HAP-1 (cell line): ENCODE results near the gene PI16.

ENCODE experiments used
- DNase-seq, 2 experiments: peaks; one replicate each; pipeline ENCODE4 v3.0.0-alpha.2; 2016 to 2020; ENCODE audit warnings: low spot score in 2 of 2
- H3K27me3 ChIP-seq: fragments of 250-450 bp; sonication (Bioruptor Pico); 2 replicates; pipeline ENCODE4 v1.5.1; 2020; ENCODE audit warnings: low read depth, mild to moderate bottlenecking, moderate library complexity
- H3K36me3 ChIP-seq: fragments of 250-450 bp; sonication (Bioruptor Pico); replicated peaks from 2 replicates; pipeline ENCODE4 v1.5.1; 2020; ENCODE audit warnings: mild to moderate bottlenecking
- H3K4me1 ChIP-seq: fragments of 250-450 bp; sonication (Bioruptor Pico); 2 replicates; pipeline ENCODE4 v1.5.1; 2020; ENCODE audit warnings: mild to moderate bottlenecking
- H3K4me3 ChIP-seq: fragments of 250-450 bp; sonication (Bioruptor Pico); 2 replicates; pipeline ENCODE4 v1.5.1; 2020; ENCODE audit warnings: mild to moderate bottlenecking, moderate library complexity
- H3K9me3 ChIP-seq: fragments of 250-450 bp; sonication (Bioruptor Pico); 2 replicates; pipeline ENCODE4 v1.5.1; 2020; ENCODE audit warnings: mild to moderate bottlenecking, moderate library complexity
- in situ Hi-C: fragments of 300-500 bp; cut with MboI; formaldehyde crosslinking; loops from 3 replicates; pipeline ENCODE4 v1.14.3; 2020; ENCODE audit warnings: low sequenced_read_pairs, inconsistent platforms, mixed read lengths

PI16 gene

DNA sequence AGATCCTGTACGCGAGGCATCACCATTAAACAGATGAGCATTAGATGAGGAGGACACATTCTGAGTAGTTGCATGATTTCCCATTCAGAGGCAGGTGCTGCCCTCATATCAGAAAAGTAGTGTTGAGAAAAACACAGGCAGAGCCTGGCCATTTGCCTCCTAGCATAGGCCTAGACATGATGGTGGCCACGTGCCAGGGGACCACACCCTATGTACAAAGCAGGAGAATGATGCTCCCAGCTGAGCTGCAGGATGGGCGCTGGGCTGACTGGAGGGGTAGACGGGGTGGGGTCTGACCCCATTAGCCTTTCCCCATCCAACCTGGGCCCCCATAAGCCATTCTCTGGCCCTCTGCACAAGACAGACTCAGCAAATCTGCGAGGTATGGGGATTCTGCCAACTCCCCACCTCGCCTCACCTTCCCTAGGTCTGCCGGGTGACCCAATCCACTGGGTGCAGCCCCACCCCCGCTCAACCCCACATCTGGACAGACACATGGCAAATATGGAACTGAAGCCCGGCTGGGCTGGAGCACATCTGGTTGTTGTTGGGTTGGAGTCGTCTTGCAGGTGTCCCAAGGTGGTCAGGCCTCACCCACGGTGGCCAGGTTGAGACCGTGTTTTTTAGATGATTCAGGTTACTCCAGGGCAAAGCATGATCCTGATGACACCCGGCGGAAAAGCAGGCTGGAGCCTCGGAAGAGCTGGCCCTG, 13.9 kb downstream of the PI16 start:
- H3K9me3 ChIP-seq, result no peaks in the 10 kb centered on the region
- no peaks in the 10 kb centered on the region for H3K27me3 ChIP-seq
- no peak overlapping the region for H3K4me3 ChIP-seq
- DNase-seq, result no peak
- in situ Hi-C loops, result no loop called here
- no peaks in the 10 kb centered on the region for H3K4me1 ChIP-seq
- peaks cover 65% of the 10 kb centered on the region for H3K36me3 ChIP-seq

DNA sequence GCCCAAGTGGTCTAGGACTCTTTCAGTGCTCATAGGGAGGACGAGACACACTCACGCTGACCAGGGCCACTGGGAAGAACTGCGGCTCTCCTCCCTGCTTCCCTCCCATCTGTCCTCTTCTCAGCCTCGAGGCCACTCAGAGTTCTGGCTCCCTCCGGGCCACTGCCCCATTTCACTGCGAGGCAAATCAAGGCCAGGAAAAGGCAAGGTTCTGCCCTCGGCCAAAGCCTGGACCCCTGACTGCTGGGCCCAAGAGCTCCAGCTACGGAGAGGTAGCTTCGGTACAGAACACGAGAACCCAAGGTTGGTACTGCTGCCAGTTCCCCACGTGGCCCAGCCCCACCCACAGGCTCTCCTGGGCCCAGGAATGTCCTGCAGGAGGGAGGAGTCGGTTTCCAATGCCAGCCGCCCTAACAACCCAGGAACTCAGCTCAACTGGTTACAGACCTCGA, 14.7 kb downstream of the PI16 start:
- in situ Hi-C loops, result no loop called here

DNA sequence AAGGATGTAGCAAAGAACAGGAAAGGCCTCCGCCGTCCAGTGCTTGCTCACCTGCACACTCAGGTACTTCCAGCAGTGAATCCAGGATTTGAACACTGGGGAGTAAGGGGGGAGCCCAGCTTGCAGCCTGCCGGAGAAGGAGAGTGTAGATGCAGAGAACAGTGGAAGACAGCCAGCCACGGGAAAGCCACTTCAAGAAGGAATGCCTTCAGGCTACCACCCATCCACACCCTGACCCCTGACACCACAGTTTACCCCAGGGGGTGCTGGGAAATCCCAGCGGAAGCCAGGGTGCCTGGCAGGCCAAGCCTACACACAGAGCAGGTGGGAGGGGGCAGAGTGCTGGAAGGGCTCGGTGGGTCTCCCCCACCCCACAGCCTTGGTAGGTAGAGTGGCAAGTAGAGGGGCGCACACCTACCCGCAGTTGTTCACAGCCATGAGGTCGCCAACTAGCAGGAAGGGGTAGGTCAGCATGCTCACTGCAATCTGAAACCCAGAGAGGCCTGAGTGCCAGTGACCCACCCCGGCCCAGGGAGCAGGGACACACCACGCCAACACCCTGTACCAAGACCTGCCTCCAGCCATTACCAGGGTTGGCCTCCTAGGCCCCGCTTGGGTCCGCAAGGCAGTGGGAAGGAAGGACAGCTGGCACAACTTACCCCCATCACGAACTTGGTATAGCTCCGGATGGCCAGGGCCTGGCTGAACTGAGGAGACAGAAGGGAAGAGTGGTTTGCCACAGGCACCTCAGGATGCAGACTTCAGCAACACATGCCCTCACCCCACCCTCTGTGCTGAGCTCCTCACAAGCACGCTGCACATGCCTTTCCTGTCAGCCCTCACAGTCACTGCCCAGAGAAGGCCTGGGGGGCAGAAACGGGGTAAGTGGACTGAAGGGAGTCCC, 15.7 kb downstream of the PI16 start:
- no peak for DNase-seq
- Histone ChIP-seq H3K27me3 (no peaks in the 10 kb centered on the region), H3K9me3 (no peaks in the 10 kb centered on the region), H3K4me3 (no peak overlapping the region), H3K36me3 (peaks cover 83% of the 10 kb centered on the region), H3K4me1 (no peaks in the 10 kb centered on the region)
- in situ Hi-C loops, result no loop called here

More for the DNA sequence above, 14.7 kb downstream of the PI16 start:
- Histone ChIP-seq H3K4me3 (no peak overlapping the region), H3K9me3 (no peaks in the 10 kb centered on the region), H3K36me3 (peaks cover 73% of the 10 kb centered on the region), H3K4me1 (no peaks in the 10 kb centered on the region), H3K27me3 (no peaks in the 10 kb centered on the region)
- no peak for DNase-seq

DNA sequence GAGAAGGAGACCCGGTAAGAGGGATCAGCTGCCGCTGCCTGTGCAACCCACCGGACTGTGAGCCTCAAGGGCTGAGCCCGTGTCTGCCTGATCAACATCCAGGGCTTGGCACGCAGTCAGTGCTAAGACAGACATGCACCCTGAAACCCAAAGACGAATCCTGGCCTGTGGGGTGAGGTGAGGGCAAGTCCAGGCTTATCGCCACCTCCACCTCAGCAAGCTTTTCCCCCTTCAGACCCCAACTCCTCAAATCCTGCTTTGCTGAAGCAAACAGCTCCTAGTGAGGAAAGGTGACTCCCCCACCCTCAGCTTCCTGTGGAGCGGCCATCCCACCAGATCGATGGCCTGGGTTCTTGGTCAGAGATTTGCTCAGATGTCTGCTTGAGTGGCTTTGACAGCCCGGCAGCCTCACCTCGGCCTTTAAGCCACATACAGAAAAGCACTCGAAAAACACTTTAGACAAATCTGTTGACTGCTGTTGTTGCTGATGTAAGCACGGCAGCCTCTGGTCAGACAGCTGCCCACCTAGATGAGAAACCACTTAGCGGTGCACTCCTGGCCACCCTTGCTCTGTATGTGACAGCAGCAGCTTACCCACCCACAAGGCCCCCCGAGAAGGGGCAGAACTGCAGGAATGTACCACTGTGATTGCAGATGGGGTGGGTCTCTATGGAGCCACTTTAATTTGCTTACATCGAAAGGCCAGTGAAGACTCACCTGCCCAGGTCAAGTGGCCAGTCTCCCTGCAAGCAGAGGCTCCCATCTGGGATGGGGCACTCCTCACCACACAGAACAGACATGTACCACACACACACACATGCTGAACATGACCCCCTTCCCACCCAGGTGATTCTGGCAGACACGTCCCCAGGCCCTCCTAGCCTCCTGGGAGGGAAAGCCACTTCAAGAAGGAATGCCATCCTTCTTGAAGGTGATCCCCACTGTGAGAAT, 16.6 kb downstream of the PI16 start:
- no peaks in the 10 kb centered on the region for H3K27me3 ChIP-seq
- H3K9me3 ChIP-seq, result no peaks in the 10 kb centered on the region
- no peaks in the 10 kb centered on the region for H3K4me1 ChIP-seq
- H3K36me3 ChIP-seq, result peaks cover 92% of the 10 kb centered on the region
- in situ Hi-C loops, result no loop called here
- no peak for DNase-seq
- H3K4me3 ChIP-seq, result no peak overlapping the region

DNA sequence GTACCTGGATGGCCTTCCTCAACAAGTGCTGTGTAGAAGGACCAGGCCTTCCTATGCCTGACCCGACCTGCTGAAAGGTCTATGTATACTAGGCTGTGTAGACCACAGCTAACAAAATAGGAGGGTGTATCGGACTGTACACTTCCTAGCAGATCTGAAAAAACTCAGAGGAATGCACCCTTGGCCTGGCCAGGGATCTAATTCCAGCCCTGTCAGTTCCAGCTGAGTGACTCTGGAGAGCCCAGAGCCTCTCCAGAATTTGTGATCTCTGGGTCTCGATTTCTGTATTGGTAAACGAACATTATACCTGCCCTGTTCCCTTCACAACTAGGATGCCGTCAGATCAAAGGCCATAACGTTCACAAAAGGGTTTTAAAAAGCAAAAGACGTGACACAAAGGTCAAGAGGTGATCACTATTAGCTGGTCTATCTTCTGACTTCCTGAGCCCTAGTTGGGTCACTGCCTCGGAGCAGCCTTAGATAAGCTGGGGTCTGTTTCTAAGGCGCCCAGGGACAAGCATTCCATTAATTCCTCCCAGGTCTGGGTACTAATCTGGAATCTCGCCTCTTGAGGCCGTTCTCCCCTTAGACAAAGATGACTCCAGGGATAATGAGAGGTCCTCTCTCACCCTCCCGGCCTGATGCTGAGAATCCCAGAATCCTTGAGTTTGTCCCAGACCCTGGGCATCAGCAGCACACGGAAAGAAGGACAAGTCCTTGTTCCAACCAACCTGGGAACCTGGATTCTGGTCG, 17.6 kb downstream of the PI16 start:
- Histone ChIP-seq H3K4me1 (no peaks in the 10 kb centered on the region), H3K4me3 (no peak overlapping the region), H3K36me3 (peaks cover 98% of the 10 kb centered on the region), H3K9me3 (no peaks in the 10 kb centered on the region), H3K27me3 (no peaks in the 10 kb centered on the region)
- DNase-seq, result no peak
- in situ Hi-C loops, result no loop called here

DNA sequence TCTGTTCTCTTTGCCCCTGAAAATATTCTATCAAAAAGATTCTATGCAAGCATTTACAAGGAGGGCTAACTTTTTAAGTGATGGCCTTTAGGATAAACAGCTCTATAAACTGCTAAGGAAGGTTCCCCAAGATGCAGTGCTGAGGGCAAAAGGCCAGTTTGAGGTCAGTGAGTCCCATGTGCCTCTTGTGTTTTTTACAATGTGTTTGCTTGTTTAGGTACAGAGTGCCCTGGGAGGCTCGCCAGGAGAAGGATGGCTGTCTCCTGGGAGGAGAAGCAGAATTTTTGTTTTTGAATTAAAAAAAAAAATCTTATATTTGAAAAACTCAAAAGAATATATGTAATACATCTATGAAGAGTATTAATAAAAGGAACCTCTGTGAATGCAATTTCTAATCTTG, 18.7 kb downstream of the PI16 start:
- Histone ChIP-seq H3K4me3 (no peak overlapping the region), H3K4me1 (no peaks in the 10 kb centered on the region), H3K27me3 (no peaks in the 10 kb centered on the region), H3K36me3 (peaks cover 98% of the 10 kb centered on the region), H3K9me3 (no peaks in the 10 kb centered on the region)
- no peak for DNase-seq
- in situ Hi-C loops, result no loop called here

DNA sequence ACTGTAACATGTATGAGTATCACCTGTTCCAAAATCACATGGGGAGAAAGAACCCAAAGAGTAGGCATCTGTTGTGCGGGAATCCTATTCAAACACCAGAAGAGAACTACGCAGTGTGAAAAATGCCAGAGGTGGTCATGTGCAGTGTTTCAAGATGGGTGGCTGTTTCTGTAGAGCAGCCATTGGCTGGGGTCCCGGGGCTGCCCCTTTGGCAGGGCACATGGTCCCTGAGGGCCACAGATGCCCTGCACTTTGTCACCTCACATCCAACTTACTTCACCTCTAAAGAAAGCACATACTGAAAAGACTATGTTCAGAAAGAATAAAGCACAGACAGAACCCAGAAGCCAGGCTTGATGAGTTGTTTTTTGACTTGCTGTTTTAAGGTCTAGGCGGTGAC, 19.1 kb downstream of the PI16 start:
- no peaks in the 10 kb centered on the region for H3K27me3 ChIP-seq
- H3K4me3 ChIP-seq, result no peak overlapping the region
- H3K9me3 ChIP-seq, result no peaks in the 10 kb centered on the region
- peaks cover 96% of the 10 kb centered on the region for H3K36me3 ChIP-seq
- DNase-seq, result no peak
- in situ Hi-C loops, result no loop called here
- H3K4me1 ChIP-seq, result no peaks in the 10 kb centered on the region

DNA sequence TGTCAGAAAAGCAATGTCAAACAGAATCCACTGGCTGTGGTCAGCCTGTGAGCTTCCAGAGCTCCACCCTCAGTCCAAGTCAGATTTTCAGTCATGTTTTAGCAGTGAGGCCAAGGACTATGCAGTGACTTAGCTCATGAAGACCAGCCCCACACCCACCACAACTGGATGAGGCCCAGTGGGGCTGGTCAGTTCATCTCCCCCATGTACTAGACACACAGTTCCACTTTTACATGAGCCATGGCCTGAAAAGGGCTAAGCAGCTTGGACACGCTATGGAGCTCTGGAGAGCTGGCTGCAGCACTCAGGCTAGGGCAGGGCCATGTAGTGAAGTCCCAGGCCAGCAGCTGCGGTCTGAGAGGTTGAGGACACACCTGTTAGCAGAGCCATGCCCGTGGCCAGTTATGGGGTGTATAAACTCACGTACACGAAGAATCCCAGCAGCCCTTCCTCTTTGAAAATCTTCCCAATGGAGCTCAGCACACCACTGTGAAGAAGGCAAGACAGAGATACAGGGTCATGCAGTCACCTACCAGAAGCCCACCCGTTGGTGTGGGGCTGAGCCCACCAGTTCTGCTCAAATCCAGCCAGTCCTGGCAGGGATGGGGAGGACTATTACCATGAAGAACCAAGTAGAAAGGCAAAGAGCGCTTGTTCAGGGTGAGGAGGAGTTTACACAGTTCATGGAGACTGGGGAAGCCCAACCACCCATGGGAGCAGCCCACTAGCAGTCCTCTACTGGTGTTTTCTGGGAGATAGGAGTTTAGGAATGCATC, 20.9 kb downstream of the PI16 start:
- H3K4me3 ChIP-seq, result no peak overlapping the region
- no peak for DNase-seq
- no peaks in the 10 kb centered on the region for H3K27me3 ChIP-seq
- in situ Hi-C loops, result no loop called here
- peaks cover 88% of the 10 kb centered on the region for H3K36me3 ChIP-seq
- H3K4me1 ChIP-seq, result no peaks in the 10 kb centered on the region
- no peaks in the 10 kb centered on the region for H3K9me3 ChIP-seq

DNA sequence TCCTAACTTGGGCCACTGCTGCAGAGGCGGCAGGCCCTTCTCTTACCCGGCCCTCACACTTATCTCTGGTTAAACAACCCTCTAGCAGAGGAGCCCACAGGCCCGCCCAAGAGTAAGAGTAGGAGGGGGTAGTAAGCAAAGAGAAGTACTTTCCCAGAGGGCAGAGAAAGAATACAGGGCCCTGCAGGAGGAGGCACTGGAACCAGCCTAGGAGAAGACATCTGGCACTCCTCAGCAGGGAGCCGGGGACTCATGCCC, 21.4 kb downstream of the PI16 start:
- in situ Hi-C loops, result no loop called here
- no peak for DNase-seq
- H3K4me1 ChIP-seq, result no peaks in the 10 kb centered on the region
- H3K27me3 ChIP-seq, result no peaks in the 10 kb centered on the region
- H3K4me3 ChIP-seq, result no peak overlapping the region
- H3K9me3 ChIP-seq, result no peaks in the 10 kb centered on the region
- H3K36me3 ChIP-seq, result peaks cover 86% of the 10 kb centered on the region

DNA sequence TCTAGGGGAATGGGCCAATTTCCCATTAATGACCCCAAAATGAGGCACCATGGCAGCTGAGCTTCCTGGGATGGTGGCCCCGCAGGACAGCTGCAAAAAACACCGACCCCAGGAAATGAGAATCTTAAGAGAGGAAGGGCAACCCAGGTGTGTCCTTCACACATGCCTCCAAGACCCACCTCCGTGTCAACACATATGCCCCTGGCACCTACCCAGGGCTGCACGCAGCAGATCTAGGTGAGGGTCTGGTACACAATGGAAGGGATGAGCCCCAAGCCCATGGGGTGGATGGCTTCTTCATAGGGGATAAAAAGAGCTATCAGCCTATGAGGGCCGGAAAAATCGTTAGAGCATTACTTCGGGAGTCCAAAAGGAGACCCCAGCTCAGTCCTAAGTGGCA, 22.0 kb downstream of the PI16 start:
- no peaks in the 10 kb centered on the region for H3K4me1 ChIP-seq
- no peaks in the 10 kb centered on the region for H3K27me3 ChIP-seq
- in situ Hi-C loops, result no loop called here
- no peak for DNase-seq
- no peaks in the 10 kb centered on the region for H3K9me3 ChIP-seq
- H3K36me3 ChIP-seq, result peaks cover 84% of the 10 kb centered on the region
- no peak overlapping the region for H3K4me3 ChIP-seq

DNA sequence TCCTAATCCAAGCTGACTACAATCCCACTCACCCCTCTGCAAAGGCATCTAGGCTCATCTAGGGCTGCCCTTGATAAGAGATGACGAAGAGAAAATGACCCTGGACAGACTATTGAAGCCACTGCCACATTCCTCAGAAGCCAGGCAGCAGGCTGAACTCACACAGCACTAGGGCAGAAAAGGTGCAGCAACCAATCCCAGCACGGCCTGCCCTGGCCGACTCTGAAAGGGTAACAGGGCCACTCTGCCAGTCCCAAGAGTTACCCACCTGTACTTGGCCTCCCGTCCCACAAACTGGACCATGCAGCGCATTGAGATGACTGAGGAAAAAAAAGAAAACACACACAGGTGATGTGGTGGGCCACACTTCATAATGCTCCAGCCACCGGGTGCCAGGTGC, 22.4 kb downstream of the PI16 start:
- Histone ChIP-seq H3K4me1 (no peaks in the 10 kb centered on the region), H3K36me3 (peaks cover 81% of the 10 kb centered on the region)
- no peak for DNase-seq

DNA sequence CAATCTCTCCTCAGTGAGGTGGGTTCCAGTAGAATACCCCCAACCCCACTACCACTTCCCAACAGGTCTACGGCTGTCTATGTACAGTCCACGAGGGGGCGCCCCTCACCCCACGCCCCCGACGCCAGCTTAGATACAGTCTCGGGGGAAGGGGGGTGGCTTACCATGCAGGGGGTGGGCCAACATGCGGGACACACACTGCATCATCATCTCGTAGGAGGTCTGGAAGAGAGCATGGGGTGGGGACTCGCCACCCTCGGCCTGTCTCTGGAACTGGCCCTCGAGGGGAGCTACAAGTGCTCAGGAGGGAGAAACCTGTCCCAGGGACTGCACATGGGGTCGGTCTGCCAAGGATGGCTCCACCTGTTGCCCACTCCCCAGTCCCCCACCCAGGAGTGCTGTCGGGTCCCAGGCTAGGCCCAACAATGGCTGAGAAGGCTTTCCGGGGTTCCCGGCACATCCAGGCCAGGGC, 23.0 kb downstream of the PI16 start:
- Histone ChIP-seq H3K4me3 (no peak overlapping the region), H3K4me1 (no peaks in the 10 kb centered on the region), H3K36me3 (peaks cover 75% of the 10 kb centered on the region), H3K27me3 (no peaks in the 10 kb centered on the region), H3K9me3 (no peaks in the 10 kb centered on the region)
- peak in 1 of 2 experiments; percentile 48 for DNase-seq
- in situ Hi-C loops, result no loop called here

More for the DNA sequence above, 22.4 kb downstream of the PI16 start:
- Histone ChIP-seq H3K27me3 (no peaks in the 10 kb centered on the region), H3K9me3 (no peaks in the 10 kb centered on the region), H3K4me3 (no peak overlapping the region)
- in situ Hi-C loops, result no loop called here
